H9 (cell line): ENCODE results near the gene DCST1. TPM values are rescaled to one million over a fixed set of nuclear protein-coding genes. Genes with fewer than 3 reads are reported as not detected.

ENCODE experiments used
- DNase-seq: peaks from one replicate; pipeline ENCODE4 v3.0.0-alpha.2; 2017
- H2AFZ ChIP-seq: one replicate; pipeline ENCODE4 v1.6.1; 2013; ENCODE audit warnings: mild to moderate bottlenecking, low read length, control low read depth, moderate library complexity
- H2AK5ac ChIP-seq: 2 replicates; pipeline ENCODE4 v1.6.1; 2013; ENCODE audit warnings: low read length, control low read depth, mixed read lengths; ENCODE audit not compliant: insufficient read length
- H2BK120ac ChIP-seq: one replicate; pipeline ENCODE4 v1.6.1; 2013; ENCODE audit warnings: low read depth, mild to moderate bottlenecking, low read length, control low read depth, inconsistent platforms; ENCODE audit not compliant: poor library complexity, severe bottlenecking
- H2BK12ac ChIP-seq: 2 replicates; pipeline ENCODE4 v1.6.1; 2013; ENCODE audit warnings: low read length, control low read depth, mixed read lengths, low read depth; ENCODE audit not compliant: insufficient read length
- H2BK15ac ChIP-seq: 2 replicates; pipeline ENCODE4 v1.6.1; 2013; ENCODE audit warnings: low read depth, low read length, control low read depth
- H2BK20ac ChIP-seq: one replicate; pipeline ENCODE4 v1.6.1; 2013; ENCODE audit warnings: low read depth, mild to moderate bottlenecking, low read length, control low read depth, inconsistent platforms; ENCODE audit not compliant: poor library complexity, severe bottlenecking
- H2BK5ac ChIP-seq: 2 replicates; pipeline ENCODE4 v1.6.1; 2013; ENCODE audit warnings: low read length, control low read depth, mixed read lengths; ENCODE audit not compliant: insufficient read length
- H3K14ac ChIP-seq: 2 replicates; pipeline ENCODE4 v1.6.1; 2013; ENCODE audit warnings: low read length, control low read depth; ENCODE audit not compliant: insufficient read depth
- H3K18ac ChIP-seq: 2 replicates; pipeline ENCODE4 v1.6.1; 2013; ENCODE audit warnings: low read depth, mild to moderate bottlenecking, mixed read lengths, low read length, control low read depth; ENCODE audit not compliant: insufficient read length
- H3K23ac ChIP-seq: 2 replicates; pipeline ENCODE4 v1.6.1; 2013; ENCODE audit warnings: low read length, control low read depth, mixed read lengths, low read depth; ENCODE audit not compliant: insufficient read length
- H3K23me2 ChIP-seq: 2 replicates; pipeline ENCODE4 v1.6.1; 2013; ENCODE audit warnings: low read depth, mild to moderate bottlenecking, mixed read lengths, low read length, control low read depth; ENCODE audit not compliant: insufficient read length, poor library complexity, severe bottlenecking
- H3K27ac ChIP-seq: 2 replicates; pipeline ENCODE4 v1.5.1; 2013; ENCODE audit warnings: low read length, control low read depth, mixed read lengths, low read depth; ENCODE audit not compliant: insufficient read length
- H3K27me3 ChIP-seq: 2 replicates; pipeline ENCODE4 v1.6.1; 2013; ENCODE audit warnings: low read length, control low read depth, inconsistent platforms; ENCODE audit not compliant: insufficient read depth
- H3K4ac ChIP-seq: 2 replicates; pipeline ENCODE4 v1.6.1; 2013; ENCODE audit warnings: low read depth, mild to moderate bottlenecking, control low read depth, inconsistent platforms, low read length, moderate library complexity
- H3K4me1 ChIP-seq: 2 replicates; pipeline ENCODE4 v1.6.1; 2013; ENCODE audit warnings: low read length, control low read depth, inconsistent platforms; ENCODE audit not compliant: insufficient read depth
- H3K4me2 ChIP-seq: 2 replicates; pipeline ENCODE4 v1.6.1; 2013; ENCODE audit warnings: low read length, control low read depth, mixed read lengths; ENCODE audit not compliant: insufficient read length, insufficient read depth
- H3K56ac ChIP-seq: 2 replicates; pipeline ENCODE4 v1.6.1; 2013; ENCODE audit warnings: low read depth, mild to moderate bottlenecking, mixed read lengths, low read length, control low read depth; ENCODE audit not compliant: insufficient read length
- H3K79me1 ChIP-seq: 2 replicates; pipeline ENCODE4 v1.6.1; 2013; ENCODE audit warnings: low read depth, mild to moderate bottlenecking, moderate library complexity, low read length, control low read depth, inconsistent platforms; ENCODE audit not compliant: insufficient read depth, poor library complexity, severe bottlenecking
- H3K79me2 ChIP-seq: 2 replicates; pipeline ENCODE4 v1.6.1; 2013; ENCODE audit warnings: low read length, control low read depth, inconsistent platforms; ENCODE audit not compliant: insufficient read depth
- H3K9ac ChIP-seq: 2 replicates; pipeline ENCODE4 v1.6.1; 2013; ENCODE audit warnings: low read length, control low read depth, mixed read lengths; ENCODE audit not compliant: insufficient read length; ENCODE audit errors: extremely low read depth
- H3K9me3 ChIP-seq: one replicate; pipeline ENCODE4 v1.6.1; 2013; ENCODE audit warnings: low read depth, low read length, inconsistent platforms; ENCODE audit not compliant: control insufficient read depth
- H3T11ph ChIP-seq: one replicate; pipeline ENCODE4 v1.6.1; 2013; ENCODE audit warnings: mild to moderate bottlenecking, low read length, control low read depth, inconsistent platforms
- H4K20me1 ChIP-seq: one replicate; pipeline ENCODE4 v1.6.1; 2013; ENCODE audit not compliant: control insufficient read depth, insufficient read length, insufficient read depth
- H4K5ac ChIP-seq: 2 replicates; pipeline ENCODE4 v1.6.1; 2013; ENCODE audit warnings: low read depth, mild to moderate bottlenecking, mixed read lengths, low read length, control low read depth; ENCODE audit not compliant: insufficient read length
- H4K8ac ChIP-seq: replicated peaks from 2 replicates; pipeline ENCODE4 v1.6.1; 2013; ENCODE audit warnings: low read length, control low read depth, mixed read lengths, low read depth; ENCODE audit not compliant: insufficient read length
- H4K91ac ChIP-seq: 2 replicates; pipeline ENCODE4 v1.6.1; 2013; ENCODE audit warnings: low read depth, mild to moderate bottlenecking, moderate library complexity, mixed read lengths, low read length, control low read depth; ENCODE audit not compliant: insufficient read length
- H3K27ac Mint-ChIP-seq, 3 experiments: 2 replicates in 2 of 3; 3 replicates in 1 of 3; pipeline ENCODE4 v1.8.0; 2020 to 2021; ENCODE audit warnings: mixed read lengths in 3 of 3, mild to moderate bottlenecking in 1 of 3, moderate library complexity in 1 of 3
- H3K27me3 Mint-ChIP-seq: 2 replicates; pipeline ENCODE4 v1.8.0; 2021; ENCODE audit warnings: low read depth, mild to moderate bottlenecking, moderate library complexity, mixed read lengths
- H3K36me3 Mint-ChIP-seq, 3 experiments: 2 replicates in 2 of 3; 3 replicates in 1 of 3; pipeline ENCODE4 v1.8.0; 2020 to 2021; ENCODE audit warnings: low read depth in 3 of 3, mixed read lengths in 3 of 3; ENCODE audit not compliant: insufficient read depth in 1 of 3
- H3K4me1 Mint-ChIP-seq, 2 experiments: 2 replicates each; pipeline ENCODE4 v1.8.0; 2020; ENCODE audit warnings: mixed read lengths in 2 of 2
- H3K4me3 Mint-ChIP-seq, 2 experiments: 2 replicates in 1 of 2; 3 replicates in 1 of 2; pipeline ENCODE4 v1.8.0; 2020 to 2021; ENCODE audit warnings: mild to moderate bottlenecking in 2 of 2, mixed read lengths in 2 of 2, moderate library complexity in 1 of 2
- H3K9me3 Mint-ChIP-seq, 2 experiments: 2 replicates in 1 of 2; 3 replicates in 1 of 2; pipeline ENCODE4 v1.8.0; 2020; ENCODE audit warnings: mild to moderate bottlenecking in 2 of 2, mixed read lengths in 2 of 2, moderate library complexity in 1 of 2
- WGBS: extraction: QIAGEN DNeasy Blood & Tissue Kit; methylation state at CpG from one replicate; pipeline ENCODE4 v1.1.7; 2013; ENCODE audit warnings: missing lambda C conversion rate, low lambda C conversion rate, mixed read lengths; ENCODE audit not compliant: insufficient read length; ENCODE audit errors: extremely low coverage; 5-methylcytosine and 5-hydroxymethylcytosine counted together
- total RNA-seq: library from RNA; stranded (reverse); gene quantifications from 2 replicates; pipeline ENCODE4 v1.2.1, GENCODE V29; 2021
- TF ChIP-seq, protein P1 (sequence below): fragments of 200-600 bp; sonication (generic); conservative IDR thresholded peaks from 3 replicates; pipeline ENCODE4 v1.8.0; 2021; ENCODE audit warnings: antibody characterized with exemption, mild to moderate bottlenecking

Gene DCST1
- total RNA-seq, 1 experiment from 2014 or later, result not detected

DNA sequence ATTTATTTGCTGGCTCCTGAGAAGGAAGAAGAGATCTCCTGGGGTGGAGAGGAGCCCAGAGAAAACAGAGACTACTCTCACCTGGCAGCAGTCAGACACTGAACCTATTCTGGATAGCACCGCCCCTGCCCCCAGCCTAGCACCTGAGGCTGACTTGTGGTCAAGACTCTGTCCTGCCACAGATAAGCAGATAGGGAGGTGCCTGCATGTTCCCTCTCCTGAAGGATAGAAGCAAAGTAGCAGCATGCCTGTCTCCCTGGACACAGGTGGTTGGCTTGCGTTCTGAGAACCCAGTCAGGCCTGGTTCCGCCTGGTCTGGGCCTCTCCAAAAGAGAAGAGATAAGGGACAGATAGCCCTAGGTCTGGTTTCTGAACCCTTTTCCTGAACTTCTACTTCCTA is 43.7 kb downstream of the DCST1 start:
- Histone ChIP-seq H3K79me2 (no peaks in the 10 kb centered on the region), H3K79me1 (no peaks in the 10 kb centered on the region), H3K56ac (no peak overlapping the region), H4K8ac (no peak overlapping the region), H2BK20ac (no peak overlapping the region), H4K91ac (no peak overlapping the region), H3K9ac (no peak overlapping the region), H4K20me1 (no peaks in the 10 kb centered on the region), H2AK5ac (no peak overlapping the region), H3K4me2 (no peak overlapping the region), H3K18ac (no peak overlapping the region), H3K4me1 (no peaks in the 10 kb centered on the region; the same call in 1 of the 2 replicates), H3K9me3 (no peaks in the 10 kb centered on the region), H2BK15ac (no peak overlapping the region), H3T11ph (no peak overlapping the region), H3K27me3 (peaks cover 32% of the 10 kb centered on the region), H3K23me2 (peaks cover 21% of the 10 kb centered on the region), H4K5ac (no peak overlapping the region), H3K23ac (no peak overlapping the region), H3K14ac (no peak overlapping the region), H2BK120ac (no peak overlapping the region), H2BK5ac (no peak overlapping the region), H2BK12ac (no peak overlapping the region), H2AFZ (no peak overlapping the region), H3K27ac (no peak overlapping the region), H3K4ac (no peak overlapping the region)
- Mint-ChIP-seq H3K4me1 (peaks cover 34 to 50% of the 10 kb centered on the region in 2 experiments), H3K4me3 (peak overlapping the region in 1 of 2 experiments; percentile 0; a peak in 1 of 5 replicates), H3K36me3 (no peaks in the 10 kb centered on the region), H3K27me3 (peaks cover 89% of the 10 kb centered on the region), H3K27ac (no peak overlapping the region), H3K9me3 (peaks cover 0 to 6% of the 10 kb centered on the region in 2 experiments; a peak in 2 of 5 replicates)
- TF ChIP-seq, protein P1, sequence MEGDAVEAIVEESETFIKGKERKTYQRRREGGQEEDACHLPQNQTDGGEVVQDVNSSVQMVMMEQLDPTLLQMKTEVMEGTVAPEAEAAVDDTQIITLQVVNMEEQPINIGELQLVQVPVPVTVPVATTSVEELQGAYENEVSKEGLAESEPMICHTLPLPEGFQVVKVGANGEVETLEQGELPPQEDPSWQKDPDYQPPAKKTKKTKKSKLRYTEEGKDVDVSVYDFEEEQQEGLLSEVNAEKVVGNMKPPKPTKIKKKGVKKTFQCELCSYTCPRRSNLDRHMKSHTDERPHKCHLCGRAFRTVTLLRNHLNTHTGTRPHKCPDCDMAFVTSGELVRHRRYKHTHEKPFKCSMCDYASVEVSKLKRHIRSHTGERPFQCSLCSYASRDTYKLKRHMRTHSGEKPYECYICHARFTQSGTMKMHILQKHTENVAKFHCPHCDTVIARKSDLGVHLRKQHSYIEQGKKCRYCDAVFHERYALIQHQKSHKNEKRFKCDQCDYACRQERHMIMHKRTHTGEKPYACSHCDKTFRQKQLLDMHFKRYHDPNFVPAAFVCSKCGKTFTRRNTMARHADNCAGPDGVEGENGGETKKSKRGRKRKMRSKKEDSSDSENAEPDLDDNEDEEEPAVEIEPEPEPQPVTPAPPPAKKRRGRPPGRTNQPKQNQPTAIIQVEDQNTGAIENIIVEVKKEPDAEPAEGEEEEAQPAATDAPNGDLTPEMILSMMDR, result no peak
- DNase-seq, result no peak
- whole genome bisulfite sequencing, result no CpG with 5 or more reads among the region's 3 CpGs
